ENCODE measurements around the gene BRCA1.
"Not testable (repeated sequence)": the region's sequence is repeated elsewhere in the genome, so short reads cannot be mapped to it uniquely, and the experiment has no call there.

Gene BRCA1
- total RNA-seq: 2.4 to 6.9 reads per million in 2 donors

DNA sequence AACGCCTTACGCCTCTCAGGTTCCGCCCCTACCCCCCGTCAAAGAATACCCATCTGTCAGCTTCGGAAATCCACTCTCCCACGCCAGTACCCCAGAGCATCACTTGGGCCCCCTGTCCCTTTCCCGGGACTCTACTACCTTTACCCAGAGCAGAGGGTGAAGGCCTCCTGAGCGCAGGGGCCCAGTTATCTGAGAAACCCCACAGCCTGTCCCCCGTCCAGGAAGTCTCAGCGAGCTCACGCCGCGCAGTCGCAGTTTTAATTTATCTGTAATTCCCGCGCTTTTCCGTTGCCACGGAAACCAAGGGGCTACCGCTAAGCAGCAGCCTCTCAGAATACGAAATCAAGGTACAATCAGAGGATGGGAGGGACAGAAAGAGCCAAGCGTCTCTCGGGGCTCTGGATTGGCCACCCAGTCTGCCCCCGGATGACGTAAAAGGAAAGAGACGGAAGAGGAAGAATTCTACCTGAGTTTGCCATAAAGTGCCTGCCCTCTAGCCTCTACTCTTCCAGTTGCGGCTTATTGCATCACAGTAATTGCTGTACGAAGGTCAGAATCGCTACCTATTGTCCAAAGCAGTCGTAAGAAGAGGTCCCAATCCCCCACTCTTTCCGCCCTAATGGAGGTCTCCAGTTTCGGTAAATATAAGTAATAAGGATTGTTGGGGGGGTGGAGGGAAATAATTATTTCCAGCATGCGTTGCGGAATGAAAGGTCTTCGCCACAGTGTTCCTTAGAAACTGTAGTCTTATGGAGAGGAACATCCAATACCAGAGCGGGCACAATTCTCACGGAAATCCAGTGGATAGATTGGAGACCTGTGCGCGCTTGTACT, at the start of gene BRCA1:
Gene BRCA1 (minus strand): TSS at position 232 of the 834 bp plus-strand sequence. CDS start 1,268 bp downstream, outside the sequence.
- peak; percentile 89 for DNase-seq

DNA sequence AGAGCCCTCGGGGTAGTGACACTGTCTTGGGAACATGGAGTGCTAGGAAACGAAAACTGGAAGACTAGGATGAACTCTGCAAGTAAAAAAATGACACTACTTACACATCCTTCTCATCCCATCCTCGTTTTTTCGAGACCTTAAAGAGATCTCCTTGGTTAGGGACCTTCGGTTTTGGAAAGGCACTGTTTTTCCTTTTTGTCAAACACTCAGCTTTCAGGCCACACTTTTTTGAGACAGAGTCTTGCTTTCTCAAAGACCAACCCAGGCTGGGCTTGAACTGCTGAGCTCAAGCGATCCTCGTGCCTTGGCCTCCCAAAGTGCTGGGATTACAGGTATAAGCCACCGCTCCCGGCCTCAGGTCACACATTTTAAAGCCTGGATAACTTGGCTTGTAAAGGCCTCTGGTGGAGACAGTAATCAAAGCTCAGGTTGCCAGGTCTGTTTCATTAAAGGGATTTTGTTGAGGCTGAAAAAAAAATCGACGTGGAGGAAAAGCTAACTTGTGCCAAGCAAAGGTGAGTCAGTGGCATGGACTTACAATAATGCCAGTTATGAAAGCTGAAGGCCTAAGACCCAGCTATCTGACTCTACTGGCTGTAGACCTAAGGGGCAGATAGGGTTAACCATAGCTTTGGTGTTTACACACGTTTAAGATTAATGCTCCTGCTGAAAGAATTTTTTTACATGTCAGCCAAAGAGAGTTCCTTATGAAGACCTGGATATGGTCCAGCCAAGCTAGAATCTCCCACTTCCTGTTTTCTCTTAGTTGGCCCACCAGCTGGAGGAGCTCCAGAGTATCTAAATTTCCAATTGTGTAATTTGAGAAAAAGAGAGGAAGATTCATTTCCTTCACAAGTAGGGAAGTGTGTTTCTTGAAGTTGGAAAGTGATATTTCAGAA, 46.7 kb upstream of the BRCA1 start:
- no peak for DNase-seq

DNA sequence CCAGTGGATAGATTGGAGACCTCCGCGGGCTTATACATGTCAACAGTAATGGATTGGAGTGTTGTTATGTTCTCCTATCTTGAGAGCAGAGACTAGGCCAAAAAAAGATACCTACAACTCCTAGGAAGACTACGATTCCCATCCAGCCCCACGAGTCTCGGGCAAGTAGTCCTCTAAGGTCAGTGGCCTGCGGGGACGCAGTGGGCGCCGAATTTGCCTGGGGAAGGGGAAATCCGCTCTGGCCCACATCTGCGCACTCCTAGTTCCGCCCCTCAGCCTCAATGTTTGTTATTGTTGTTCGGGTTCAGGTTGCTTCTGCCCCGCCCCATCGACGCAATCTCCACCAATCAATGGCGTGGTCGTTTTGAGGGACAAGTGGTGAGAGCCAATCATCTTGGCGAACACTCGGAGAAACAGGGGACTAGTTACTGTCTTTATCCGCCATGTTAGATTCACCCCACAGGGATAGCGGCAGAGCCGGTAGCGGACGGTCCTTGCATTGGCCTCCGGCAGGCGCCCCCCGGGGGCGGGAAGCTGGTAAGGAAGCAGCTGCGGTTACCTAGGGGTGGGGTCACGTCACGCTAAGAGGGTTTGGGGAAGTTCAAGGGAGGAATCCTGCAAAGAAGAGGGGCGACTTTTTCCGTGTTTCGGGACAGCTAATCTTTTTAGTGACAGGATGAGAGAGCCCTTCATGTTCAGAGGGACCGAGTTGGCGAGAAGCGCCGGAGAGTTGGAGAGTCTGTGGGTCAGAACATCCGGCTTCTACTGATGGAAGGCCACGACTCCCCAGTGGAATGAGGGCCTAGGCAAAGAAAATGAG, 45.8 kb upstream of the BRCA1 start, which contains the start of gene NBR1:
Gene NBR1 (plus strand): TSS at position 449 of the 820 bp plus-strand sequence. CDS start 4,586 bp downstream, outside the sequence.
- peak; percentile 86 for DNase-seq

DNA sequence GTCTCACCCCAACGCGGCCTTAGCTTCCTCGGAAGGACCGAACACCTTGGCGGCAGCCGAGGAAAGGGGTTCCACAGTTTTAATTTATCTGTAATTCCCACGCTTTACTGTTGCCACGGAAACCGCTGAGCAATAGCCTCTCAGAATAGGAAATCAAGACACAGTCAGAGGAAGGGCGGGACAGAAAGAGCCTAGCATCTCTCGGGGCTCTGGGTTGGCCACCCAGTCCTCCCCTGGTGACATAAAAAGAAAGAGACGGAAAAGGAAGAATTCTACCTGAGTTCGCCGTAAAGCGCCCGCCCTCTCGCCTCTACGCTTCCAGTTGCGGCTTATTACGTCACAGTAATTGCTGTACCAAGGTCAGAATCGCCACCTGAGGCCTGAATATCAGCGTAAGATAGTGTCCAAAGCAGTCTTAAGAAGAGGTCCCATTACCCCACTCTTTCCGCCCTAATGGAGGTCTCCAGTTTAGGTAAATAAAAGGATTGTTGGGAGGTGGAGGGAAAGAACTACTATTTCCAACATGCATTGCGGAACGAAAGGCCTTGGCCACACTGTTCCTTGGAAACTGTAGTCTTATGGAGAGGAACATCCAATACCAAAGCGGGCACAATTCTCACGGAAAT, 45.1 kb upstream of the BRCA1 start:
- DNase-seq: peak; percentile 74

DNA sequence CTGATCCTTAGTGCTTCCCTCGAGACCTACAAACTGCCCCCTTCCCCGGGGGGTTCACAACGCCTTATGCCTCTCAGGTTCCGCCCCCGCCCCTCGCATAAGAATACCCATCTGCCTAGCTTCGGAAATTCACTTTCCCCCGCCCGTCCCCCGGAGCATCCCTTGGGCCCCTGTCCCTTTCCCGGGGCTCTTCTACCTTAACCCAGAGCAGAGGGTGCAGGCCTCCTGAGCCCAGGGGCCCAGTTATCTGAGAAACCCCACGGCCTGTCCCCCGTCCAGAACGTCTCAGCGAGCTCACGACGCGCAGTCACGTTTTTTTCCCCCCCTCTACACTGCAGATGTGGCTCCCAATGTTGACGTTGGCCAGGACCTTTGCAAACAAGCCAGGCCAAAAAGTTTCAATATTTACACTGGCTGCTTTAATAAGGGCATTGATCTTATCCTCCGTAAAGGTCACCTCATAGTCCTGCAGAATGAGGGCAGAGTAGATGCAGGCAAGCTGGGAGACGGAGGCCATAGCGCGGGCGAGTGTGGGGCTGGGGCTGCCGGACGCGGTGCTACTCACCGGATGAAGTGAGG, 44.5 kb upstream of the BRCA1 start:
- no peak for DNase-seq

DNA sequence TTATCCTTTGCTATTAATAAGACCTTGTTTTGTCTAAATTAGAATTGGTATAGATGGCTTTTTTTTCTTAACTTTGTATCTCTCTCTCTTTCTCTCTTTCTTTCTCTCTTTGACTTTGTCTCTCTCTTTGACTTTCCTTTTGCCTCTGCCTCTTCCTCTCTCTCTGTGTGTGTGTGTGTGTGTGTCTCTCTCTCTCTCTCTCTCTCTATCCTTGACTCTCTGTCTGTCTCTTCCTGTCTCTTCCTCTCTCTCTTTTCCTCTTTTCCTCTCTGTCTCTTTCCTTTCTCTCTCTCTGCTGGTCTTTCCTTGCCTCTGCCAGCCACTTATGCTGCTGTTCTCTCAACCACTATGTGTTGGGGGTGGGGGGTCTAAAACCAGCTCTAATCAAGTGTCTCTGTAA, 40.8 kb upstream of the BRCA1 start:
- DNase-seq: not testable (repeated sequence)

DNA sequence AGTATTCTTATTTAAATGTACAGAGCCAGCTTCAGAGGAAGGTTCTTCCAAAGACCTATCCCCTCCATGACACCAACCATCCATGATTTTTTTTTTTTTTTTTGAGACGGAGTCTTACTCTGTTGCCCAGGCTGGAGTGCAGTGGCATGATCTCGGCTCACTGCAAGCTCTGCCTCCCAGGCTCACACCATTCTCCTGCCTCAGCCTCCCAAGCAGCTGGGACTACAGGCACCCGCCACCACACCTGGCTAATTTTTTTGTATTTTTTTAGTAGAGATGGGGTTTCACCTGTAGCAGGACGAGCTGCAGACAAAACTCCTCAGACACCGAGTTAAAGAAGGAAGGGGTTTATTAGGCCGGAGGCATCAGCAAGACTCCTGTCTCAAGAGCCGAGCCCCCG, 34.8 kb upstream of the BRCA1 start:
- DNase-seq: not testable (repeated sequence)

DNA sequence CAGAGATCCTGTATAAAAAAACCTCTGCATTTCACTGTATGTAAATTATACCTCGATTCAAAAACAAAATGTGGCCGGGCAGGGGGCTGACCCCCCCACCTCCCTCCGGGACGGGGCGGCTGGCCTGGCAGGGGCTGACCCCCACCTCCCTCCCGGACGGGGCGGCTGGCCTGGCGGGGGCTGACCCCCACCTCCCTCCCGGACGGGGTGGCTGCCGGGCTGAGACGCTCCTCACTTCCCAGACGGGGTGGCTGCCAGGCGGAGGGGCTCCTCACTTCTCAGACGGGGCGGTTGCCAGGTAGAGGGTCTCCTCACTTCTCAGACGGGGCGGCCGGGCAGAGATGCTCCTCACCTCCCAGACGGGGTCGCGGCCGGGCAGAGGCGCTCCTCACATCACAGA, 34.1 kb upstream of the BRCA1 start:
- DNase-seq: not testable (repeated sequence)

DNA sequence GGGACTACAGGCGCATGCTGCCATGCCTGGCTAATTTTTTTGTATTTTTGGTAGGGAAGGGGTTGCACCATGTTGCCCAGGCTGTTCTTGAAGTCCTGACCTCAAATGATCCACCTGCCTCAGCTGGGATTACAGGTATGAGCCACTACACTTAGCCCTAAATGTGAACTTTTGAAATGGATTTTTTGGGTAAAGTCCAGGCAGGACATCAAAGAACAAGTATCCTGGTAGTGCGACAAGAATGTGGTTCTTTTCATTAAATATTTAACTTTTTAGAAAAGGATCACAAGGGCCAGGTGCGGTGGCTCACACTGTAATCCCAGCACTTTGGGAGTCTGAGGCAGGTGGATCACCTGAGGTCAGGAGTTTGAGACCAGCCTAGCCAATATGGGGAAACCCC, 30.5 kb upstream of the BRCA1 start:
- DNase-seq: no peak

DNA sequence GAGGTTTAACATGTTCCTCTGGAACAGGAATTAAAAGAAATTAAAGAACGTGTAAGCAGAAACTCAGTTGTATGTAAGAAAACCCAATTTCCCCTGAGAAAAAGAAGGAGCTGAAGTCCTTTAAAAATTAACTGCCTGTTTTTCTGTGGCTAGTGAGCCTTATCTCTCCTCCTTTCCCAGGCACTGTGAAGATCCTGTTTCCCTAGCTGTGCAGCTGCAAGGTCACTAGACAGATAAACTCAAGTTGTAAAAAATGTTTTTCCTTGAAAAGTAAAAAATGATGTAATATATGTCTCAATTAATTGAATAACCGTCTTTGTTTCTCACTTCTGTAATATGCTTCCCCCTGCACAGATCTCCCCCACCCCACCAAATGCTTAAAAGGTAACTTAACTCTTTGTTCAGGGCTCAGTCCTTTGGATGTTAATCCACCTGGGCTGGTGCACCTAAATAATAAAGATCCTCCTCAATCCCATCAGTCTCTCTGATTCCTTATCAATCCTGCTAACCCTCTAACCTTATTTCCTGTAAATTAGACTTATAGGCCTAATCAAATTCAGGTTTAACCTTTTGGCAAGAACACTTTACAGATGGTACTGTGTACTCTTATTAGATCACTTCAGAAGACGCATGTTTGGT, 28.2 kb upstream of the BRCA1 start:
- DNase-seq: not testable (repeated sequence)

DNA sequence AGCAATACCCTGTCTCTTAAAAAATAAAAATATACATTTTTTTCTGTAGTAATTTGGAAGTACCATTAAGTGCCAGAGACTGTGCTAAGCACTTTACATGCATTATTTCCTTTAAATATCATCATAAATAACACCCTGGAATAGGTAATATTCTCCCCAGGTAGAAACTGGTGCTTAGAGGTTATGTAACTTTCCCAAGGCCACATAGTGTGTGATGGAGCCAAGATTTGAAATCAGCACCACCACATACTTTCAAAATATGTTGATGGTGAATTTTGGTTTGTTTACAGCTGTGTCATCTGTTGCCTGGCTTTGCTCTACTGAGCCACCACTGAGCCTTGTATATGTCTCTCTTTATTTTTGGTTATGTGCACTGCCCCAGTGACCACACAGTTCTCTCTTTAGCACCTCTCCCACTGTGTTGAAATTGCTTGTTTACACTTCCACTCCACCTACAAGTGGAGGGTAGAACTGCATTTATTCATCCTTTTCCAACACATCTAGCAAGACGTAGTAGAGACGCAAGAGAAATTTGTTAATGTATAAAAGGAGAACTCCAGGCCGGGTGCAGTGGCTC, 26.8 kb upstream of the BRCA1 start:
- no peak for DNase-seq

DNA sequence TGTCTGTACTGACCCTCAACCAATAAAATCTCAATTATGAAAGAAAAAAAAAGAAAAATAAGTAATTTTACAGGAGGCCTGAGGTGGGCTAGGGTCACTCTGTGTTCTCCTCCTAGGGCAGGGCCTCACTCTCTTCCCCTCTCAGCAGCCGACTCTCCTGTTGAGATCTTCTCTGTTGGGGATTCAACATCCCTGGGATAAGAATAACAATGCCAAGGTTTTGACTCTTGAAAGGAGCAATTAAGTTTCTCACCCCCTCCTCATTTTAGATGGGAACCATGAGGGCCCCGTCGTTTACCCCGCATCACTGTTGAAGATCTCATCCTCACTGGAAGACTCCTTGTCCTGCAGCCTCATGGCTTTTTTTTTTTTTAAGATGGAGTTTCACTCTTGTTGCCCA, 21.5 kb upstream of the BRCA1 start:
- DNase-seq: no peak

DNA sequence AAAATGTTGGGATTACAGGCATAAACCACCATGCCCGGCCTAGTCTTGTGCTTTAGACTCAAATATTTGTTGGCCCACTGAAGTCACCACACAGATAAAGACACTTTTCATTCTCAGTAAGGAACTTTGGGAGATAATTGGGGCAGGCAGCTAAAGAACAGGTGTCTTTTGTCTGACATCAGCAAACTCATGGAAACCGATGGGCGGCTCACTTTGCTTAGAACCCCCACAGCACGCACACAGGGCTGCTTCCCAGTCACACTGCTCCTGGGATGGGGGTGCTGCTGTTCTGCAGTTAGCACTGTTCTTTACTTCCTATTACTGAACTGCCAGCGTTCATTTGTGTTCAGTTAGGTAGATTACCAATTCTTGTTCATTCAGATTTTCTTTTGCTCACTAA, 18.0 kb upstream of the BRCA1 start:
- no peak for DNase-seq

DNA sequence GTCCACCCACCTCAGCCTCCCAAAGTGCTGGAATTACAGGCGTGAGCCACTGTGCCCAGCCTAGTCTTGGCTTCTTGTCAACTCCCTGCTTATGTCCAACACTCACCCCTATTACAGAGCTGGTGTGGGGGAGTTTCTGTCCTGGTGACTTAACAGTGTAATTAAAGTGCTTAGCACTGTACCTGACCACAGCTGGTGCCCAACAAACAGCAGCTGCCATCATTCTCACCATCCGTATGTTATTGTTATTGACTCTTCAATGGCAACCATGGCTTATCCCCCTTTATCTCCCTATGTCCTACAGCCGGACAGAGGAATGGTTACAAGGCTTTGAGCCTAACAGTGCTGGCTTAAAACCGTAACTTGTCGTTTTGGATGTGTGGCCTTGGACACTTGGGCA, 17.0 kb upstream of the BRCA1 start:
- no peak for DNase-seq

DNA sequence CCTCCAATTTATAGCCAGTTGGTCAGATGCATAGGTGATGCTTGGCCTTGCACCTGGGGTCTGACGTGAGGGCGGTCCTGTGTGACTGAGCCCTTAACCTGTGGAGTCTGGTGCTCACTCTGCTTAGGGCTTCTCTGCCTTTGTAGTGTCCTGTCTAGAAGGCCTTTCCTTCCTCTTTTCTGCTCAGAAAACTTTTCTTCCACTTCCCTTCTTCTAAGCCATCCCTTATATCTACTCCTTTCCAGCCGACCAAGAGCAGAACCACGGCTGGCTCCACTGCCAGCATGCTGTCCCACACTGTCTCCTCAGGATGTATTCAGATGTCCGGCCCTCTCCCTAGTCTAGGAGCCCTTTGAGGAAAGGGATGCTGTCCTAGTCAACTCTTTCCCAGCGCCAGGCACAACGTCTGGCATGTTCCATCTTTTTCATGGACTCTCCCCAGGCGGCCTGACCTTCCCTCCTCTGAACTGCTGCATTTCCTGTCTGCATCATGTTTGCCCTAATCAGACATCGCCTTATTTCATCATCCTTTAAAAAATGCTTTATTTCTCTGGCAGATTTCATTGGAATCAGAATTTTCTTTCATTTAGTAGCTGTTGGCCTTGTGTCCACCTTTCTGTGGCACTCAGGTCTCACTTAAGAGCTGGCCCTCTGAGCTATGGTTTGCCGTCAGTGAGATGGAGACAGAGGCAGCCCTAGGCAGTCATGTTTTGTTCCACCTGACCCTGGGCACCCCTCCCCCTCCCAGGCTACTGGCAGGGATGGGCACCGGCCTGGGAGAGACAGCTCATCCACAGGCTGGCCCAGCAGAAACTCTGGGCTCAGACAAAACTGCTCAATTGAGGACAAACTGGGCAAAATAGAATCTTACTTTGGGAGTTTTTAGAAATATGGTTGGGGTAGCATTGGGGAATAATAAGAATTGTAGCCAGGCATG, 15.5 kb upstream of the BRCA1 start:
- no peak for DNase-seq

DNA sequence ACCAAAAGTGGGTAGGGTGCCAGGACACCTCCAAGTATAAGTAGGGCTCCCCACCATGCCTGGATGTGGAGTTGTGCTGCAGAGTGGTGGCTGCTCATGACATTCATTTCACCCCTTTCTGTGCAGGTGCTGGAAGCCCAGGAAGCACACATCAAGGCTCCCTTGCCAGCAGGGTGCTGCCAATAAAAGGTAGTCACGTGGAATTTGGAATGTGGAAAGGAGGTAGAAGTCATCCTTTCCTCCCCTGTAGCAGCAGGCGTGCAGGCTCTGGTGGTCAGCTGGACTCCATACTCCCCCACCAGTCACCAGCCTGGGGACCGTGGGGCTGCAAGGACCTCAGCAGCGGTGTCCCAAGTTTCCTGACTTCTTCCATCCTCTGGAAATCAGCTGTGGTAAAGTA, 13.4 kb upstream of the BRCA1 start:
- DNase-seq: not testable (repeated sequence)

DNA sequence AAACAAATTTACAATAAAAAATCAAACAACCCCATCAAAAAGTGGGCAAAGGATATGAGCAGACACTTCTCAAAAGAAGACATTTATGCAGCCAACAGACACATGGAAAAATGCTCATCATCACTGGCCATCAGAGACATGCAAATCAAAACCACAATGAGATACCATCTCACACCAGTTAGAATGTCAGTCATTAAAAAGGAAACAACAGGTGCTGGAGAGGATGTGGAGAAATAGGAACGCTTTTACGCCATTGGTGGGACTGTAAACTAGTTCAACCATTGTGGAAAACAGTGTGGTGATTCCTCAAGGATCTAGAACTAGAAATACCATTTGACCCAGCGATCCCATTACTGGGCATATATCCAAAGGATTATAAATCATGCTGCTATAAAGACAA, 11.4 kb upstream of the BRCA1 start:
- not testable (repeated sequence) for DNase-seq

DNA sequence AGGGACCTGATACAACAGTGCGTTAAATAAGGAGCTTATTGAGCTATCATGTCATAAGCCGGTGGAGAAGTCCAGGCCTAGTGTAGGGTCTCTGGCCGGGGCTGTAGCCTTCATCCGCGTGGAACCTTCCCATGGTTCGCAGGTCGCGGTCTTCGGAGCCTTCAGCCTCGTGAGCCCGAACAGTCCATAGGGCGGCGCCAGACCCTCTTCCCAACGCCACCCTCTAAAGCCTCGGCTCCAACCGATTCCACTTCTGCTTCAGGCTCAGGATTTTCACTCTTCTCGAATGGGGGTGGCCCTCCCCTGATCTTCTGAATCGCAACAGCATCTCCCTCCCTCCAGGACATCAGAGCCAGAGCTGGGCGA, 10.3 kb upstream of the BRCA1 start:
- DNase-seq: no peak

DNA sequence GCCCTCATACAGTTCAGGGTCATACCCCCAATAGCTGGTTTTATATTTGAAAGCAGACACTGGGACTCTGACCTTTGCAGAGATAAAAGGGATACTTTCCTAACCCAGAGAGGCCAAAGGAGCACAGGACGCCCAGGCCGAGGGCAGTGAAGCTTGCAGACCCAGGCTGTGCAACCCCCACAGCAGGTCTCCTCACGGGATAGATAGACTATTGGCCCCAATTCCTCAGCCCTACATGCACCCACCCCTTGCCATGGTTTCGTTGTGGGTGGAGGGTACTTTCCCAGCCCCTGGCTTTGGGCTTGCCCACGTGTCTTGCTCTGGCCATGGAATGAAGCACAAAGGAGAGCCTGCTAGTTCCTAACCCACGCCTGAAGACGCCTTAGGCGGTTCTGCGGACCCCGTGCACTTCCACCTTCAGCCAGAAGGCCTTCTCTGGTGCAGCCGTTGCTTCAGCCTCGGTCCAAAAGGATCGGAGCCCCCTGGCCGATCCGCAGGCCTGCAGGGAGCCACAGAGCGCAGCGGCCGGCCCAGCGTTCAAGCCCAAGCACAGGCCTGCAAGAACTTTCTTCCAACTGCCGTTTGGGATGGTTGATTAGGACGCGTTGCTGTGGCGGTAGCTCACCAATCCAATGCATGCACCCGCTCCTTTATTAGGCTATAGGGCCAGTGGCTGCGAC, 9.8 kb upstream of the BRCA1 start:
- no peak for DNase-seq

Data from T-helper 9 cell (primary cell).